Pons (tissue), 1 donor: Measurements from ENCODE around the gene USP32.
A peak's percentile ranks its signal among the peaks of the same experiment; 100 is the strongest.
"Not testable (repeated sequence)": the region's sequence is repeated elsewhere in the genome, so short reads cannot be mapped to it uniquely, and the experiment has no call there.

Source experiments
- DNase-seq: peaks from one replicate; pipeline ENCODE4 v3.0.0-alpha.2; 2016; ENCODE audit warnings: low spot score

Gene USP32

DNA sequence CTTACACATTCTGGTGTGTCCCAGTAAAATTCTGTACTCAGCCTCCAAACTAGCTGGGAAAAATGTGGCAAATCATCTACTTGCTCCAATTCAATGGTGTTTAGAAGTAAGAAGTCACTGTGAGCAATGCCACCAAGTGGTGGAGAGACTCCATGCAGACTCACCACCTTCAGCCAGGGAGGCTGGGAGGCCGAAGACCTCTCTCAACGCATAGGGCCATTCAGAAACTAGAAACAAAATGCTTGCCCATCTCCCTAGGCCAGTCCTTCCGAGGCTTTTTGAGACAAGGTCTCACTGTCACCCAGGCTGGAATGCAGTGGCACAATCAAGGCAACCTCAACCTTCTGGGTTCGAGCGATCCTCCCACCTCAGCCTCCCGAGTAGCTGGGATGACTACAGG, 217.2 kb downstream of the USP32 start:
- not testable (repeated sequence) for DNase-seq

DNA sequence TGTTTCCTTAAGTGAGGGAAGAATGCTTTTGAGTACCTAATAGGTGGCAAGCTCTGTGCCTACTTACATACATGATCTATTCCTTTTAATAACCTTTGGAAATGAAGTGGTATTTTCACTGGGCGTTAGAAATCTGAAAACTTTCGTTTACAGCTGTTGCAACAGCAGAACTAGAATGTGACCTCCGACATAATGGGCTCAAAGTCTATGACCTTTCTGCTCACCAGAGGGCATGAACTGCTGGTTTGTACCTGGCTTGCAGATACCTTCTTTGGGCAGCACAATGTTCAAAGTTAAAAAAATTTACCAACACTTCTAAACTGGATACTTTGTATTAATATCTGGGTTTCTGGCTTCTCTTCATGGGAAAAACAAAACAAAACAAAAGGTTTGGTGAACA, 217.9 kb downstream of the USP32 start:
- no peak for DNase-seq

GRCh38 chr17:60173304-60173819, 218.6 kb downstream of the USP32 start:
- no peak for DNase-seq

- no peak for DNase-seq
Observed at GRCh38 chr17:60171753-60172079, 220.2 kb downstream of the USP32 start.

DNA sequence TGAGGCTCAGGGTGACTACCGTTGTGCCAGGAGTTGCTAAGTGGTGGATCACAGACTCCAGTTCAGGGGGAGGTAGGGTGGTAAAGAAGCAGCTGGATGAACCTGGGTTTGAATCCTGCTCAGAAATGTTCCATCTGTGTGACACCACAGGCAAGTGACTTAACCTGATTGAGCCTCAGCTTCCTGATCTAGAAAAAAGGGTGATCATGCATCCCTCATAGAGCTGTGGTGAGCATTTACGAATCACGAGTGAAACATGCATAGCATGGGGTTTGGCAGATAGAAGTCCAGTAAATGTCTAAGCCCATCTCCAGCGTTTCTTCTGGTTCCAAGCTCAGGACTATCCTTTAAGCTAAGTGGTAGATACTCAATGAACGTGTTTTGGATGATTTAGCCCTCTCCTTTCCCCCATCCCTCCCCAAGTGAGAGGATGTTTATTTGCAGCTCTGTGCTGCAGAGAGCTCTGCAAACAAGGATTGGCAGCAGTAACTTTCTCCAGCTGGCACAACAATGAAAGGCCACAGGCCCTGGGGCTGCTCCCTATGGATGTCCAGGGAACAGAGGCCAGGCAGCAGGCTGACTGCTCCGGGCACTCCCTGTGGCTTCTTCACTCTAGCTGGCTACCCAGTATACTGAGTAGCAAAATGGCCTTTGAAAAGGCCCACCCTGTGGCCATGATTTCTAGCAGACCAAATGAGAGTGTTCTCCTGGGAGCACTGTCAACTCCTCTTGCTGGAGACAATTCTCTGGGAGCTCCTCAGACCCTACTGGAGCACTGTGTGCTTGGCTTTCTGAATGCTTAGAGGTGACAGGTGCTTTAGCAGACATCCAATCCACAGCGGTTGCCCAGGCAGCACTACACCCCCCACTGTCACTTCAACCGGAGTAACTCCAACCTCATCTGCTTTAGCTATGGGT, 220.8 kb downstream of the USP32 start:
- peak; percentile 86 for DNase-seq

DNA sequence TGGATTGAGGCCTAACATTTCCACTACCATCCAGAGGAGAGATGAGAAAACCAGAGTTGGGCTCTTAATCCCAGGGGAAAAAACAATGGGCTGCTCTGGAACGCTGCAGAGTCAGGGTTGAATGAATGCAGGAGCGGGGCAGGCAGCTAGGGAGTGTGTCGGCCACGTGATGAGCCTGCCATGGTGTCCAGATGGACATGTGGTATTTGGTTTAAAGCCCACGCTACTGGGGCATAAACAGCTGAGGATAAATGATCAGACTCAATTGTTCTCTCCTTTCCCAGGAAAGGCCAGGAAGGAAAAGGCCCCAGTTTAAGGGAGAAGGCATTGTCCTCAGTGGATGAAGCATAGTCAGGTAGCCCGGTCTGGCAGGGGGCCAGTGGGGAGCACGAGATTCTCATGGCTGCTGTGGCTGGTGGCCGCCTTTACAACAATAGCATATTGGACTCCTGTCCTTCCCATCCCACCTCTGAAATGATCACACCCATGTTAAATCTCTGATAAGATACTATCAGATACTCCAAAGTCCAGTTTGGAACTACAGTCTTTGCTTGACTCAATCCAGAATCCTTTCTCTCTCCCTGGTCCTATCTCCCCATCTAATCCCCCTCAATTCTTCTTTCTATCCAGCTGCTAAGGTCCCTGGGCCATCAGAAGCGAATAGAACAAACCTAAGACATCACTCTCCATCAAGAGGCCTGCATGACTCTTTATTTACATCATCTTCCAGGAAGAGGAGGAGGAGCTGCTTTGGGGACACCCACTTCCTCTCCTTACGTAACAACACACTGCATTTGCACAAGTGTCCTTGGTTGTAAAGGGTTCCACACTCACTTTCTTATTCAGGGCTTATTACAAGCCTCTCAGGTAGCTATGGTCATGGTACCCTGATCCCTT, 221.8 kb downstream of the USP32 start:
- DNase-seq: peak; percentile 31

DNA sequence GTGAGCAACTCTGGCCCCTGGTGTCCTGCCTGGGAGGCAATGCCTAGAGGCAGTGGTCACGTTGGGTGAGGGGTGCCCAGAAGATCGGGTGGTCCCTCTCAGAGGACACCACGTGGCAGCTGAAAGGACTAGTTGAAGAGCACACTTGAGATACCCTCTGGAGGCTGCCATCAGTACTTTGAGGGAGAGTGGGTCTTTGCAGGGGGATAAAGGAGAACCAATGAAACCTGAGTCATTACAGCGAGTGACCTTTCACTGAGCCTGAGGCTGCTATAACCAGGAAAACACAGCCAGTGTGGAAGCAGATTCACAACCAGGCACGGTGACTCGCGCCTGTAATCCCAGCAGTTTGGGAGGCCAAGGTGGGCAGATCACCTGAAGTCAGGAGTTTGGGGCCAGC, 223.3 kb downstream of the USP32 start:
- DNase-seq: no peak

GRCh38 chr17:60167065-60167741, 224.7 kb downstream of the USP32 start:
- no peak for DNase-seq

DNA sequence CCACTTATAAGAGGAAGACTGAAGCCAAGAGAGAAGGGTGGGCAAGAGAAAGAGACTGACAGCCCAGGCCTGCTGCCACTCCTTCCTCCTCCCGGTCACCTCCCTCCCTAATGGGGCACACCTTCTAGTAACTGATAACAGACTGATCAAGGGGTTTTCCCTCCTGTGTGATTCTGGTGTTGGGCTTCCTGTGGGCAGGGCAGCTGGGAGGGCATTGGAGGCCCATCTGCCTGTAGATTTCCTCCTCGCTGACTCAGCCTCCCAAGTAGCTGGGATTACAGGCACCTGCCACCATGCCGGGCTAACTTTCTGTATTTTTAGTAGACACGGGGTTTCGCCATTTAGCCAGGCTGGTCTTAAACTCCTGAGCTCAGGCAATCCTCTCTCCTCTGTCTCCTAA, 226.0 kb downstream of the USP32 start:
- no peak for DNase-seq

DNA sequence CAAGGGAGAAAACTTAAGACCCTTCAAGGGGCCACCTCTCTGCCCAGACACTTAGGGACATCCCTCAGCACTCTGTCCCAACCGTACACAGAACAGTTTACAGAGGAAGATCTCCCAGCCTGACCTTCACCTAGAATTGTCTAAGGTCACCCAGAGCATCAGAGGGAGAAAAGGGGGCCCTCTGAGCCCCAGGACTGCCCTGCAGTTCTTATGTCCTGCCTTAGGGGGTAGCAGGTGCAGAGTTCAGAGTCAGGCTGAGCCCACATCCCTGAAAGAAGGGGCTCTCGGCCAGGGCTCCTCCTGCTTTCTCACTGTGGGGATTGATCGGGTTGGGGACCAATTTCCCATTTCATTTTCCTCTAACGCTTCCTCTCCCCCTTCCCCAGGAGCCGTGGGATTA, 226.7 kb downstream of the USP32 start:
- no peak for DNase-seq

GRCh38 chr17:60164697-60165096, 227.2 kb downstream of the USP32 start:
- DNase-seq: no peak

- no peak for DNase-seq
Observed at GRCh38 chr17:60164164-60164563, 227.8 kb downstream of the USP32 start.

- no peak for DNase-seq
Observed at GRCh38 chr17:60163108-60163784, 228.7 kb downstream of the USP32 start.

GRCh38 chr17:60161598-60162330, 230.2 kb downstream of the USP32 start:
- DNase-seq: no peak

DNA sequence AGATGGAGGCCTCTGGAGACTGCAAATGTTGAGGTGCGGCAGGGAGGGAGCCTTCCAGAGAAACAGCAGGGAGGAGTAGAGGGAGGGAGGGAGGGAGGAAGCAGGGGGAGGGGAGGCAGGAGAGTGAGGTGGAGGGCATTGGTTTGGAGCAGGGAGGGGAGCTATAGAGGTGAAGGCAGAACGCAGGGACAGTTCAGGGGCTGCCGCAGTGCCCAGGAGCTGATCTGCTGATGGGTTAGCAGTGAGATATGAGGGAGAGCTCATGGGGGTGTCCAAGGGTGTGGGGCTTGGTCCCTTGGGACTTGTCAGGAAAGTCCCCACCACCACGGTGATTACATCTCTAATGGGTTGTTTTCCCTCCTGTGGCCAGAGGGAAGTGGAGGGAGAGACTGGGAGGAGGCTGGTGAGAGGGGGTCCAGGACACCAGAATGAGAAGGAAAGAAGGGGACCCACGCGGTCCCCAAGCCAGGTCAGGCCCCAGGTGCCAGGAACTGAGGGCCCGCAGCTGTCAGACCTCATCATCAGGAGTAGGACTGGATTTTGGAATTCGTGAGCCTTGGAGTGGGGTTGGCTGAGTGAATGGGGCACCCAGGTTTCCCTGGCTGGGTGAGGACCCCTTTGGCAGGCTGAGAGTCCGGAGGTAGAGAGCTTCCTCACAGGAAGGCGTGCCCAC, 231.0 kb downstream of the USP32 start:
- no peak for DNase-seq

GRCh38 chr17:60159479-60159866, 232.5 kb downstream of the USP32 start:
- no peak for DNase-seq

GRCh38 chr17:60158751-60159478, 233.0 kb downstream of the USP32 start:
- DNase-seq: no peak

GRCh38 chr17:60157487-60158040, 234.4 kb downstream of the USP32 start:
- DNase-seq: no peak

DNA sequence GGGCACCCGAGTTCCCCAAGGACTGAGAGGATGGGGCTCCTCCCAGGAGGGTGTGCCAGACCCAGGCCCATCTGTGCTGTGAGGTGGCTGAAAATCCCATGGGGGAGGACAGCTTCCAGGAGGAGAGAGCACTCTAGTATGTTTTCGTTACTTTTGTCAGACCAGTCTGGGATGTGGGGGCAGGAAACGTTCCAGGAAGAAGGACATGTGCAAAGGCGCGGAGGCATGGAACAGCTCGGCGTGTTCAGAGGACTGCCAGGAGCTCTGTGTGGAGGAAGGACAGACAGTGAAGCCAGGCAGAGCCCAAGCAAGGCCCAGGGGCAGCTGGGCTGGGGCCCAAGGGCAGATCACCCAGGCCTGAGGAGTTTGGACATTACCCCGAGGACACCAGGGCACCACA, 235.2 kb downstream of the USP32 start:
- no peak for DNase-seq
